Aorta (tissue), 5 donors: ENCODE data around the gene ARFGEF2. TPM values are rescaled to one million over a fixed set of nuclear protein-coding genes. Genes with fewer than 3 reads are reported as not detected.

Source experiments
- ATAC-seq: fragments of 200-7000 bp; cut with Tn5 transposase; one replicate; pipeline ENCODE4 v1.9.1; 2022; ENCODE audit warnings: moderate library complexity; ENCODE audit not compliant: low FRiP score
- DNase-seq, 2 donors: peaks; one replicate each; pipeline ENCODE4 v3.0.0-alpha.2; 2020
- H3K27ac ChIP-seq, 2 donors: one replicate each; pipeline ENCODE4 v1.5.1; 2013; ENCODE audit warnings: low read length in 2 of 2, mild to moderate bottlenecking in 2 of 2, moderate library complexity in 2 of 2, control low read depth in 1 of 2, inconsistent platforms in 1 of 2, low read depth in 1 of 2
- H3K27me3 ChIP-seq, 2 donors: one replicate each; pipeline ENCODE4 v1.6.1; 2013; ENCODE audit warnings: control low read depth in 1 of 2, low read length in 1 of 2, mild to moderate bottlenecking in 1 of 2, moderate library complexity in 1 of 2; ENCODE audit not compliant: insufficient read depth in 2 of 2, control insufficient read depth in 1 of 2
- H3K36me3 ChIP-seq, 2 donors: one replicate each; pipeline ENCODE4 v1.6.1; 2013; ENCODE audit warnings: control low read depth in 1 of 2, low read length in 1 of 2, mild to moderate bottlenecking in 1 of 2; ENCODE audit not compliant: insufficient read depth in 2 of 2, control insufficient read depth in 1 of 2
- H3K4me1 ChIP-seq, 2 donors: one replicate each; pipeline ENCODE4 v1.6.1; 2013; ENCODE audit warnings: low read length in 2 of 2, control low read depth in 1 of 2, mild to moderate bottlenecking in 1 of 2, moderate library complexity in 1 of 2; ENCODE audit not compliant: insufficient read depth in 2 of 2, control insufficient read depth in 1 of 2
- H3K4me3 ChIP-seq, 2 donors: one replicate each; pipeline ENCODE4 v1.5.1; 2013; ENCODE audit warnings: low read length in 2 of 2, control low read depth in 1 of 2, mild to moderate bottlenecking in 1 of 2
- H3K9me3 ChIP-seq: one replicate; pipeline ENCODE4 v1.6.1; 2013; ENCODE audit warnings: mild to moderate bottlenecking, low read length; ENCODE audit not compliant: control insufficient read depth
- WGBS, 2 donors: extraction: QIAGEN DNeasy Blood & Tissue Kit; methylation state at CpG; one replicate each; pipeline ENCODE4 v1.1.7; 2013; 5-methylcytosine and 5-hydroxymethylcytosine counted together
- intact Hi-C, 2 donors: fragments of 100-400 bp; cut with DNase I; formaldehyde crosslinking; loops; one replicate each; pipeline versions ENCODE4 v1.14.2 to v1.15.0; 2022
- polyA plus RNA-seq, 2 donors: library from polyadenylated mRNA; stranded (reverse); fragments of 200-250 nt; gene quantifications; one replicate each; pipeline ENCODE4 v1.2.3, GENCODE V29; 2013
- total RNA-seq, 2 donors: library from RNA; stranded (reverse); fragmentation: NEBNext Ultra II Directional; extraction: Animal tissue kit (Norgen Biotek cat#: 25700); gene quantifications; one replicate each; pipeline ENCODE4 v1.2.1, GENCODE V29; 2021
- donor health status: healthy with polysubstance abuse.
- donor health status: Bipolar disorder and iron deficiency.
- donor health status: DM: no; HTN: no; CAD: no.
- donor health status: DM: no; HTN: no; CAD: no.
- donor health status: DM: yes; HTN: yes; CAD: no.

Gene ARFGEF2
- total and polyA plus RNA-seq, 4 donors = 5.8 to 30.2 (median 19.3) TPM

GRCh38 chr20:48951041-48951440 lies 29.5 kb downstream of the ARFGEF2 start:
- Histone ChIP-seq H3K9me3 (no peaks in the 10 kb centered on the region), H3K4me1 (no peaks in the 10 kb centered on the region), H3K27me3 (no peaks in the 10 kb centered on the region), H3K27ac (no peak overlapping the region), H3K36me3 (peaks cover 10 to 17% of the 10 kb centered on the region in 2 donors), H3K4me3 (no peak overlapping the region)
- no peak for ATAC-seq
- 90 to 91% methylated on average over 10 of the region's 10 CpGs for WGBS, 2 donors
- no peak for DNase-seq
- intact Hi-C loops = no loop called here

GRCh38 chr20:48951646-48952045 lies 30.1 kb downstream of the ARFGEF2 start:
- Histone ChIP-seq H3K9me3 (no peaks in the 10 kb centered on the region), H3K27me3 (no peaks in the 10 kb centered on the region), H3K27ac (no peak overlapping the region), H3K4me1 (no peaks in the 10 kb centered on the region), H3K4me3 (no peak overlapping the region), H3K36me3 (peaks cover 10 to 16% of the 10 kb centered on the region in 2 donors)
- intact Hi-C loops = no loop called here
- DNase-seq (no peak), ATAC-seq (no peak)
- WGBS, 2 donors = 67 to 69% methylated on average over 4 of the region's 4 CpGs

GRCh38 chr20:48952656-48953055 lies 31.1 kb downstream of the ARFGEF2 start:
- DNase-seq (no peak), ATAC-seq (no peak)
- intact Hi-C loops = no loop called here
- Histone ChIP-seq H3K4me1 (no peaks in the 10 kb centered on the region), H3K27ac (no peak overlapping the region), H3K4me3 (no peak overlapping the region), H3K9me3 (no peaks in the 10 kb centered on the region), H3K27me3 (no peaks in the 10 kb centered on the region), H3K36me3 (peaks cover 15 to 19% of the 10 kb centered on the region in 2 donors)
- 68 to 76% methylated on average over 6 of the region's 6 CpGs for WGBS, 2 donors

DNA sequence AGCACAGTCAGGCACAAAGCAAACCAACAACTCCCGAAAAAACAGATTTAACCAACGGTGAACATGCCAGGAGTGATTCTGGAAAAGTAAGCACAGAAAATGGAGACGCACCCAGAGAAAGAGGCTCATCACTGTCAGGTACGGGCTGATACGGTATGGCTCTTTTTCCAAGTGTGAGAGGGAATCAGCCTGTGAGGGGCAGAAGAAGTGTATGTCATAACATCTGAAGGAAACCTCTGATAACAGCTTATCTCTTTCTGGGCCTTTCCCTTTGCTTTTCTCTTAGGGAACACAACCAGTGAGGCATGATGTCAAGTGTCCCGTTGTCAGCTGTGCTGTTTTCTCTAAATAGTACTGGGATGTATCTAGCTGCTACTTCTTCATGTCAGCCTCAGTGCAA lies 32.1 kb downstream of the ARFGEF2 start:
- Histone ChIP-seq H3K9me3 (no peaks in the 10 kb centered on the region), H3K36me3 (peaks cover 16 to 17% of the 10 kb centered on the region in 2 donors), H3K4me1 (no peaks in the 10 kb centered on the region), H3K27me3 (no peaks in the 10 kb centered on the region), H3K27ac (no peak overlapping the region), H3K4me3 (no peak overlapping the region)
- intact Hi-C loops = no loop called here
- DNase-seq (no peak), ATAC-seq (no peak)
- 89 to 90% methylated on average over 6 of the region's 6 CpGs for WGBS, 2 donors

DNA sequence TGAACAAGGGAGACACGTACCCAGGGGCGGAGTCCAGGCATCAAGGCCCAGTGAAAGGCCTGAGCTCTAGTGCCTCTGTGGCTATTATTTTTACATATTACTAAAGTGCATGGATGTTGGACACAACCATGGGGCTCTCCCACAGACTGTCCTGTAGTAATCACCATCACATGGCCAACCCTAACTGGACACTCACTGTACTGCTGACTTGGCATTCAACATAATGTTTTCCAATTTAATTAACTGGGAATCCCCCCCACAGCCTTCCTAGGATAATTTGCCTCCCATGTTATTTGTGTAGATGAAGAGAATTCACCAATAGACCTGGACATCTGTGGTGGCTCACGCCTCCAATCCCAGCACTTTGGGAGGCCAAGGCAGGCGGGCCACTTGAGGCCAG lies 34.5 kb downstream of the ARFGEF2 start:
- Histone ChIP-seq H3K4me3 (no peak overlapping the region), H3K9me3 (no peaks in the 10 kb centered on the region), H3K4me1 (no peaks in the 10 kb centered on the region), H3K36me3 (peaks cover 10 to 16% of the 10 kb centered on the region in 2 donors), H3K27me3 (no peaks in the 10 kb centered on the region), H3K27ac (no peak overlapping the region)
- WGBS, 2 donors = 94 to 99% methylated on average over 4 of the region's 4 CpGs
- intact Hi-C loops = no loop called here
- ATAC-seq = no peak
- DNase-seq = no peak

- 30 to 38% methylated on average over 2 of the region's 2 CpGs for WGBS, 2 donors
- DNase-seq (no peak), ATAC-seq (no peak)
- Histone ChIP-seq H3K9me3 (no peaks in the 10 kb centered on the region), H3K27me3 (no peaks in the 10 kb centered on the region), H3K36me3 (peaks cover 10 to 14% of the 10 kb centered on the region in 2 donors), H3K4me1 (no peaks in the 10 kb centered on the region), H3K4me3 (no peak overlapping the region), H3K27ac (no peak overlapping the region)
- intact Hi-C loops = no loop called here
Measured at GRCh38 chr20:48957053-48957481, 35.6 kb downstream of the ARFGEF2 start.

GRCh38 chr20:48957533-48957932 lies 36.0 kb downstream of the ARFGEF2 start:
- ATAC-seq (no peak), DNase-seq (no peak)
- Histone ChIP-seq H3K4me3 (no peak overlapping the region), H3K27ac (no peak overlapping the region), H3K4me1 (no peaks in the 10 kb centered on the region), H3K27me3 (no peaks in the 10 kb centered on the region), H3K36me3 (peaks cover 10 to 13% of the 10 kb centered on the region in 2 donors), H3K9me3 (no peaks in the 10 kb centered on the region)
- 62 to 63% methylated on average over 2 of the region's 2 CpGs for WGBS, 2 donors
- intact Hi-C loops = no loop called here

DNA sequence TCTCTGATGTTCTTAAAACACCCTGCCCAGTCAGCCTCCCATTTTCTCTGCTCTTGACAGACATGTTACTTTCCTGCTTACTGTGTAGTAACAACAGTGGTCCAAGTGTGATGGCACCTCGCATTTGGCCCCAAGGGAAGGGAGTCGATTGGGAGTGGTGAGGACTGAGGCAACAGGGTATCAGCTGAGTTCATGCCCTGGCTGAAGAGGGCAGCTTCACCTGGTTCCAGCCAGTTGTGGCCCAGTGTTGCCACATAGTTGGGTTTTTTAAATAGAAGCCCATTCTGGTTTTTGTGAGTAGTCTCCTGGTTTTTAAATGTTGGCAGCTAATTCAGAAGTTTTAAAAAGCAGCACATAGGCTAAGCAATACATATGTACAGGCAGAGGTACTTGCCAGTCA lies 37.2 kb downstream of the ARFGEF2 start:
- intact Hi-C loops = no loop called here
- no peak overlapping the region for H3K27ac ChIP-seq
- H3K4me1 ChIP-seq = no peaks in the 10 kb centered on the region
- 93 to 96% methylated on average over 2 of the region's 2 CpGs for WGBS, 2 donors
- H3K27me3 ChIP-seq = no peaks in the 10 kb centered on the region
- ATAC-seq (no peak), DNase-seq (no peak)
- peaks cover 8 to 10% of the 10 kb centered on the region in 2 donors for H3K36me3 ChIP-seq
- H3K9me3 ChIP-seq = no peaks in the 10 kb centered on the region
- no peak overlapping the region for H3K4me3 ChIP-seq

DNA sequence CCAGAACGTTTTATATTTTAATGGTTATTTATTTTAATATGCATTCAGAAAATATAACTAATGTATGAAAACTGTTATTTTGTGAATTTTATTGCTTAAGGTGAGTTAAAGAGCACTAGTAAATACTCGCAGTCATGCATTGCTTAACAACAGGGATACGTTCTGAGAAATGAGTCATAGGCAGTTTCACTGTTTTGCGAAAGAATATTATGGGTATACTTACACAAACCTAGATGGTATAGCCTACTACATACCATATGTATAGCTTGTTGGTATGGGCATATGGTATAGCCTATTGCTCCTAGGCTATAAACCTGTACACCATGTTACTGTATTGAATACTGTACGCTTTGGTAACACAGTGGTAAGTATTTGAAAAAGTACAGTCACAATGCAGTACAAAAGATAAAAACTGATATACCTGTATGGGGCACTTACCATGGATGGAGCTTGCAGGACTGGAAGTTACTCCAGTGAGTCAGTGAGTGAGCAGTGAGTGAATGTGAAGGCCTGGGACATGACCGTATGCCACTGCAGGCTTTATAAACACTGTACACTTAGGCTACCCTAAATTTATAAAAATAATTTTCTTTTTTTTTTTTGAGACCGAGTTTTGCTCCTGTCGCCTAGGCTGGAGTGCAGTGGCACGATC lies 38.5 kb downstream of the ARFGEF2 start:
- H3K27ac ChIP-seq = no peak overlapping the region
- peaks cover 6 to 7% of the 10 kb centered on the region in 2 donors for H3K36me3 ChIP-seq
- DNase-seq (no peak), ATAC-seq (no peak)
- no peaks in the 10 kb centered on the region for H3K27me3 ChIP-seq
- H3K4me1 ChIP-seq = no peaks in the 10 kb centered on the region
- H3K4me3 ChIP-seq = no peak overlapping the region
- WGBS, 2 donors = 93 to 94% methylated on average over 9 of the region's 9 CpGs
- intact Hi-C loops = no loop called here
- no peaks in the 10 kb centered on the region for H3K9me3 ChIP-seq
